Measurements from ENCODE around the gene BAZ1A.
"Not testable (repeated sequence)": the region's sequence is repeated elsewhere in the genome, so short reads cannot be mapped to it uniquely, and the experiment has no call there.

Gene BAZ1A

DNA sequence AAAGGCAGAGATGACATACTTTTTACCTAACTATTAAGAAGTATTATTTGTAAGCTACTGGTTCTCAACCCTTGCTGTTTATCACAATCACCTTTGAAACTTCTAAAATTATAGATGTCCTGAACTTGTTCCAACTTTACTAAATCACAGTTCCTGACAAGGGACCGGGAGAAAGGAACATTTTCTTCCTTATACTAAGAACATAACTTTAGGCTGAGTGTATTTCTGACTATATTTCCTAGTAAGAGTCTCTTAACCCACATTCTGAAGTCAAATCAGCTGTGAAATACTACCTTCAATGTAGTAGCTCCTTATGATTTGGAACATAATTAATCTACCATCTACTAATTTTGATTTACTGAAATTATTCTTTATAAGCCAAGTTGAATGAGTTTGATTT, 80.2 kb downstream of the BAZ1A start:
- no peak overlapping the region for H3K4me3 ChIP-seq (ENCODE audit: low read depth, low read length)

- H3K4me3 ChIP-seq (ENCODE audit: low read depth, low read length) = no peak overlapping the region
Measured at GRCh38 chr14:34794217-34794616, 80.9 kb downstream of the BAZ1A start.

DNA sequence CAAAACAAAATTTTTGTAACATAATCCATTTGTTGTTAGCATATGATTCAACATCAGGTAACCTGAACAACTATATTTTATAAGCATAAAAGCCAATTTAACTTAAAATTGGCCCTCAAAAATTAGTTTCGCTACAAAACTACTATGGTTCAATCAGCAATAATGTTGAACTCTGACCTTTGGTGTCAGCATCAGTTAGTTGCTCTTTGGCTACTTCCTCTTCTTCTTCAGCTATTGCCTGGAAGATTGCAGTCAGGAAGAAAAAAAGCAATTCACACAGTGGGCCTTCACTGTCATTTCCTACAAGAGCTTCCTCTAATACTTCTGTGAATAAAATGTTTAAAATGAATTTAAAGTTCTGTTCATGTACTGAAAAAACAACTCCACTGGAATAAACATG, 82.6 kb downstream of the BAZ1A start:
- H3K4me3 ChIP-seq (ENCODE audit: low read depth, low read length) = no peak overlapping the region

- no peak overlapping the region for H3K4me3 ChIP-seq (ENCODE audit: low read depth, low read length)
Measured at GRCh38 chr14:34785223-34786006, 89.7 kb downstream of the BAZ1A start.

DNA sequence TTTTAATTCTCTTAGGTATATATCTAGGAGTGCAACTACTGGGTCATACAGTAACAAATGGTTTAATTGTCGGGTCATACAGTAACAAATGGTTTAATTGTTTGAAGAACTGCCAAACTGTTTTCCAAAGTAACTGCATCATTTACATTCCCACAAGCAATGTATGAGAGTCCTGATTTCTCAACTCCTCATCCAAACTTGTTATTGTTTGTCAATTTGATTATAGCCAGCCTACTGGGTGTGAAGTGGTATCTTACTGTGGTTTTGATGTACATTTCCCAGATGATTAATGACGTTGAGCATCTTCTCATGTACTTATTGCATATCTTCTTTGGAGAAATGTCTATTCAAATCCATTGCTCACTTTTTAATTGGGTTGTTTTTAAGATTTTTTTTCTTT, 93.1 kb downstream of the BAZ1A start:
- H3K4me3 ChIP-seq (ENCODE audit: low read depth, low read length) = no peak overlapping the region

DNA sequence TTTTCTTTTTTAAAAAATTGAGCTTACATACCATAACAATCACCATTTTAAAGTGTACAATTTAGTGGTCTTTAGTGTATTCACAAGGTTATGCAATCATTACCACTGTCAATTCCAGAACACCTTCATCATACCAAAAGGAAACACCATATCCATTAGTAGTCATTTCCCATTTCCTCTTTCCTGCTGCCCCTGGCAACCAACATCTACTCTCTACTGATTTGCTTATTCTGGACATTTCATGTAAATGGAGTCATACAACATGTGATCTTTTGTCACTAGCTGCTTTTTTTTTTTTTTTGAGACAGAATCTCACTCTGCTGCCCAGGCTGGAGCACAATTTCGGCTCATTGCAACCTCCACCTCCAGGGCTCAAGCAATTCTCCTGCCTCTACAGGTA, 93.9 kb downstream of the BAZ1A start:
- no peak overlapping the region for H3K4me3 ChIP-seq (ENCODE audit: low read depth, low read length)

- no peak overlapping the region for H3K4me3 ChIP-seq (ENCODE audit: low read depth, low read length)
Measured at GRCh38 chr14:34780646-34781045, 94.5 kb downstream of the BAZ1A start.

GRCh38 chr14:34778744-34779143, 96.4 kb downstream of the BAZ1A start:
- no peak overlapping the region for H3K4me3 ChIP-seq (ENCODE audit: low read depth, low read length)

- H3K4me3 ChIP-seq (ENCODE audit: low read depth, low read length) = no peak overlapping the region
Measured at GRCh38 chr14:34776611-34777010, 98.5 kb downstream of the BAZ1A start.

DNA sequence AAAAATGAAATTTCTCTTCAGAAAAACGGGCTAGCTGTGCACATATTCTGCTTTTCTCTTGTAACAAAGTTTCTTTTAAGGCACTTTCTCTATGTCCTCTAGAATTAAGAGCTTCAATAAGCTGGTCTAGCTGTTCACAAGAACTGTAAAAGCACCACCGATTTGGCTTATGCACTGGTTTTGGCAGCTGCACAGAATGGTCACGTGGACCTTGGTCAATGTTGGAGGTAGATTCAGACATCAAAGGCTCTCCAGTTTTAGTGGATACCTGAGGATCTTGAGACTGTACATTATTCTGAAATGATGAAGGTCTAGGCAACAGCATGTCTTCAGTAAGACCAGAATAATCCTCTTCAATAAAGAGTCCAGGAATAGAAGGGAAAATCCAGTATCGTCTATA, 99.2 kb downstream of the BAZ1A start:
- no peak overlapping the region for H3K4me3 ChIP-seq (ENCODE audit: low read depth, low read length)

DNA sequence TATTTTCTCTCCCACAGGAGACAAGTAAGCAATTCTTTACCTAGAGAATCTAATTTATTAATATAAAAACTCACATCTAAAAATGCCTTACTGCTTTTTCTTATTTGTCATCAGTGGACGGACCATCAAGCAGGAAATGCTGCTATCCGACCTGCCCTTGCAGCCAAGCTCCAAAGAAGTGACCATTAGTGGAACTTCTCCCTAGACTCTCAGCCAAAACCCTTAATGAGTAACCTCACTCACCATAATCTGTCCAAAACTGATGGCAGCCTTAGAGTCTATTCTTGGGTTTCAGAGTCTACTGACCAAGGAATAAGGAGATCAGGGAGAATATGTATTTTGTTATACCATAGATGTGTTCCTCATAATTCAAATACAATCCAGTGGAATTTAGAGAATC, 99.8 kb downstream of the BAZ1A start:
- no peak overlapping the region for H3K4me3 ChIP-seq (ENCODE audit: low read depth, low read length)

GRCh38 chr14:34770901-34771300, 104.3 kb downstream of the BAZ1A start:
- H3K4me3 ChIP-seq (ENCODE audit: low read depth, low read length) = no peak overlapping the region

DNA sequence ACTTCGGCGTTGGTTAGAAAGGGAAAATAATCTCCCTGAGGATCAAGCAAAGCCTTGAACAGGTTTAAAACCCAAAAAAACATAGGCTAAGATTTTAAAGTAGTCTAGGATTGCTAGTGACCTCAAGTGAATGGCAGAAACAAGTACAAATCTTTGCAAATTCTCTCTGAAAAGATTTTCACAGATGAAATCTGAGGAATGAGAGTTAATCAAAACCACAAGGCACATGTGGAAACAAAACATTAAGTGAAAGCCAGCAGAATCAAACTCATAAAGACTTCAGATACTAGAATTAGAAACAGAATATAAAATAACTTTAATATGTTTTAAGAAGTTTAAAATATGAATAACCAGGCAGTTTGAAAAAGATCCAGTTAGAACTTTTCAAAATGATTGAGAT, 108.6 kb downstream of the BAZ1A start:
- H3K4me3 ChIP-seq (ENCODE audit: low read depth, low read length) = no peak overlapping the region

GRCh38 chr14:34766060-34766459, 109.1 kb downstream of the BAZ1A start:
- H3K4me3 ChIP-seq (ENCODE audit: low read depth, low read length) = no peak overlapping the region

GRCh38 chr14:34755215-34755614, 119.9 kb downstream of the BAZ1A start:
- no peak overlapping the region for H3K4me3 ChIP-seq (ENCODE audit: low read depth, low read length)

- H3K4me3 ChIP-seq (ENCODE audit: low read depth, low read length) = no peak overlapping the region
Measured at GRCh38 chr14:34754687-34755086, 120.5 kb downstream of the BAZ1A start.

DNA sequence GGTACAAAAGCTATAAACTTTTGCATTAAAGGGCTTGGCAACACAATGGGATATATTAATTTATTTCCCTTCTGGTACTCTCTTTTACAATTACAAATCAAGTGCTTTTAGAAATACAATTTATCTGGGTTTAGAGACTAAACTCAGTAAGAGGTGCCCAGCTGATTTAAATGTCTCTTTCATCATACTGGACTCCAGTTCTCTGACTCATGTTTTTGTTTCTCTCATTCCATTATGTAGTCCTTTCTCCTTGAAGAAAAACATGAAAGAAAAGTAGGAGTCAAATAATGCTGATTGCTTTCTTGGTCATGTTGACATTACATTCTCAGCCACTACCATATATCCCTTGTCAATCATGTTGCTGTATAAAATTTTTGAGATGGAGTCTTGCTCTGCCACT, 124.5 kb downstream of the BAZ1A start:
- H3K4me3 ChIP-seq (ENCODE audit: low read depth, low read length) = no peak overlapping the region

DNA sequence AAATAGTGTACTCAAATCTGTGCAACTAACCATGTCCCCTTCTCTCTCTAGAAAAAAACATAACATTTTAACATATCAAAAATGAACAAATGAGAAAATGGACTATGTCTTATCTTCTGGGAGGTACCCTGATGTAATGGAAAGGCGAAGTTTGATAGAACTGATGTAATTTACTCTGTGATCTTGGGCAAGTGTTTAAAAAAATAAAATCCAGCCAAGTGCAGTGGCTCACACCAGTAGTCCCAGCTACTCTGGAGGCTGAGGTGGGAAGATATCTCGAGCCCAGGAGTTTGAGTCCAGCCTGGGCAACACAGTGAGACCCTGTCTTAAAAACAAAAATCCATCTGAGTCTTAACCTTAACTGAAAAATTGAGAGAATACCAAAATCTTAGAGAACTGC, 124.9 kb downstream of the BAZ1A start:
- no peak overlapping the region for H3K4me3 ChIP-seq (ENCODE audit: low read depth, low read length)

GRCh38 chr14:34749408-34749807, 125.8 kb downstream of the BAZ1A start:
- H3K4me3 ChIP-seq (ENCODE audit: low read depth, low read length) = no peak overlapping the region

- no peak overlapping the region for H3K4me3 ChIP-seq (ENCODE audit: low read depth, low read length)
Measured at GRCh38 chr14:34742270-34743115, 132.7 kb downstream of the BAZ1A start.

- no peak overlapping the region for H3K4me3 ChIP-seq (ENCODE audit: low read depth, low read length)
Measured at GRCh38 chr14:34741840-34742239, 133.3 kb downstream of the BAZ1A start.

GRCh38 chr14:34740139-34740538, 135.0 kb downstream of the BAZ1A start:
- H3K4me3 ChIP-seq (ENCODE audit: low read depth, low read length) = not testable (repeated sequence)
